Measurements from ENCODE around the gene TMC4.
"Not testable (repeated sequence)": the region's sequence is repeated elsewhere in the genome, so short reads cannot be mapped to it uniquely, and the experiment has no call there.

TMC4 gene

GRCh38 chr19:54207676-54207982 lies 34.7 kb upstream of the TMC4 start:
- Mint-ChIP-seq H3K27me3 (ENCODE audit: low read depth, poor library complexity) (peaks cover 7% of the 10 kb centered on the region), H3K4me3 (no peak overlapping the region), H3K9me3 (no peaks in the 10 kb centered on the region), H3K36me3 (ENCODE audit: low read depth) (peaks cover 75% of the 10 kb centered on the region), H3K4me1 (peaks cover 89% of the 10 kb centered on the region), H3K27ac (peak overlapping the region; percentile 94)
- no peak for DNase-seq
- no peak for TF ChIP-seq CTCF (IDR thresholded peaks at IDR 0.05)

- not testable (repeated sequence) for H3K9me3 Mint-ChIP-seq; H3K4me3 Mint-ChIP-seq; DNase-seq; H3K27me3 Mint-ChIP-seq (ENCODE audit: low read depth, poor library complexity)
- Mint-ChIP-seq H3K27ac (peak overlapping the region; percentile 94), H3K4me1 (peaks cover 94% of the 10 kb centered on the region), H3K36me3 (ENCODE audit: low read depth) (peaks cover 77% of the 10 kb centered on the region)
These were observed 34.2 kb upstream of the TMC4 start for GRCh38 chr19:54207193-54207592.

GRCh38 chr19:54206831-54207177 lies 33.8 kb upstream of the TMC4 start:
- no peak for DNase-seq
- peaks cover 94% of the 10 kb centered on the region for H3K4me1 Mint-ChIP-seq
- peak overlapping the region; percentile 51 for H3K27ac Mint-ChIP-seq

GRCh38 chr19:54206030-54206830 lies 33.3 kb upstream of the TMC4 start:
- H3K27me3 Mint-ChIP-seq (ENCODE audit: low read depth, poor library complexity) = peaks cover 7% of the 10 kb centered on the region
- peaks cover 83% of the 10 kb centered on the region for H3K36me3 Mint-ChIP-seq (ENCODE audit: low read depth)
- H3K4me1 Mint-ChIP-seq = peaks cover 95% of the 10 kb centered on the region
- no peak for TF ChIP-seq CTCF (IDR thresholded peaks at IDR 0.05)
- H3K27ac Mint-ChIP-seq = peak overlapping the region; percentile 86
- no peak overlapping the region for H3K4me3 Mint-ChIP-seq
- no peak for DNase-seq
- H3K9me3 Mint-ChIP-seq = no peaks in the 10 kb centered on the region

More at GRCh38 chr19:54206831-54207177, 33.8 kb upstream of the TMC4 start:
- Mint-ChIP-seq H3K27me3 (ENCODE audit: low read depth, poor library complexity) (peaks cover 7% of the 10 kb centered on the region), H3K9me3 (no peaks in the 10 kb centered on the region), H3K36me3 (ENCODE audit: low read depth) (peaks cover 81% of the 10 kb centered on the region), H3K4me3 (no peak overlapping the region)
- no peak for TF ChIP-seq CTCF (IDR thresholded peaks at IDR 0.05)

- no peak for TF ChIP-seq CTCF (IDR thresholded peaks at IDR 0.05)
- H3K27me3 Mint-ChIP-seq (ENCODE audit: low read depth, poor library complexity) = peaks cover 12% of the 10 kb centered on the region
- H3K4me3 Mint-ChIP-seq = peak overlapping the region; percentile 6
These were observed 32.0 kb upstream of the TMC4 start for GRCh38 chr19:54204767-54205468.

GRCh38 chr19:54203151-54203611 lies 30.2 kb upstream of the TMC4 start:
- TF ChIP-seq CTCF (IDR thresholded peaks at IDR 0.05) = no peak
- H3K27ac Mint-ChIP-seq = peak overlapping the region; percentile 94
- no peaks in the 10 kb centered on the region for H3K9me3 Mint-ChIP-seq
- peak overlapping the region; percentile 94 for H3K4me3 Mint-ChIP-seq
- H3K27me3 Mint-ChIP-seq (ENCODE audit: low read depth, poor library complexity) = peaks cover 8% of the 10 kb centered on the region
- peaks cover 74% of the 10 kb centered on the region for H3K36me3 Mint-ChIP-seq (ENCODE audit: low read depth)
- DNase-seq = no peak
- H3K4me1 Mint-ChIP-seq = peaks cover 78% of the 10 kb centered on the region

More at GRCh38 chr19:54204767-54205468, 32.0 kb upstream of the TMC4 start:
- no peak for DNase-seq
- Mint-ChIP-seq H3K9me3 (no peaks in the 10 kb centered on the region), H3K27ac (peak overlapping the region; percentile 86), H3K36me3 (ENCODE audit: low read depth) (peaks cover 80% of the 10 kb centered on the region), H3K4me1 (peaks cover 91% of the 10 kb centered on the region)
